ENCODE data around the gene FGG. TPM values are rescaled to one million over a fixed set of nuclear protein-coding genes. Genes with fewer than 3 reads are reported as not detected.

The FGG gene
- total and polyA plus RNA-seq, 7 donors = 0.04 to 0.84 (median 0.75) TPM; not detected in 4

DNA sequence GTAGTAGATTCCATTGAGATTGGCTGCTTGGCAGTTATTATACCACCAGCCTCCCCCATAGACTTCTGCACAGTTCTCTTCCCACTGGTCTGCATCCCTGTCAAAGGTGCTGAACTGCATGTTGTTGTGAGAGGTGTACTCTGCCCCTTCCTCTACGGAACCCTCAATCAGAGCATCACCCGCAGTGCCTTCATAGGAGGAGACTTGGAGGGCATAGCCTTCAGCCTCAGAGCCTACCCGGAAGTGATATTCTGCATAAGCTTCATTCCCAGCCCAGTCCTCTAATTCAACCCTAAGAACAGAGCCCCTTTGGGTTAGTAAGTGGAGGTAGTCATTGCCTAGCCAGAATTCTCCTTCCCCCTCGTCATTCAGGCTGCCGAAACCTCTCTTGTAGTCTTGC, 28.2 kb downstream of the FGG start:
- Histone ChIP-seq H3K27ac (no peak overlapping the region), H3K36me3 (ENCODE audit: insufficient read depth in 1 of 2, low read depth in 1 of 2) (no peaks in the 10 kb centered on the region), H3K4me3 (no peak overlapping the region), H3K9me3 (no peaks in the 10 kb centered on the region), H3K4me1 (no peaks in the 10 kb centered on the region), H3K27me3 (ENCODE audit: insufficient read depth in 3 of 3, low read length in 2 of 3) (no peaks in the 10 kb centered on the region)
- DNase-seq (no peak), ATAC-seq (no peak)
- intact Hi-C loops (cut with DNase I) = no loop called here
- TF ChIP-seq CTCF (IDR thresholded peaks at IDR 0.05) = no peak
- WGBS, 3 donors = 84 to 90% (median 84%) methylated on average over 5 of the region's 5 CpGs

DNA sequence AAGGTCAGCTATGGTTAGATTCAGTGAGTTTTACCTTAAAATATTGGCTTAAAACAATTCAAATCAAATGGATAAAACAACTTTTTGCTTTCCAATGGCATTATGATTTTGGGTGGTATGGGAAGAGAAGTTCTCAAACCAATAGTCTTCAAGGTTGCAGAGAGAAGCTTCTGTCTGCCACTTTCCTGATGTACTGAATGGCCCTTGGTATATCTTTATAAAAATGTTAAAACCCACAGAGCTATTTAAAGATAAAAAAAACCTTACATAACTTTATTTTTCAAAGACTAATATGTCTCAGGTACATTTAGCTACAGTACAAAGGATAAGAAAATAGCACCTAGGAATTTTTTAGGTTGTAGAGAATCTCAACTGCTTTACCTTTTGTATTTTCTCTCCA, 28.8 kb downstream of the FGG start:
- TF ChIP-seq CTCF (IDR thresholded peaks at IDR 0.05) = no peak
- intact Hi-C loops (cut with DNase I) = no loop called here
- no peak overlapping the region for H3K4me3 ChIP-seq
- ATAC-seq (no peak), DNase-seq (no peak)
- H3K36me3 ChIP-seq (ENCODE audit: insufficient read depth in 1 of 2, low read depth in 1 of 2) = no peaks in the 10 kb centered on the region
- H3K27me3 ChIP-seq (ENCODE audit: insufficient read depth in 3 of 3, low read length in 2 of 3) = no peaks in the 10 kb centered on the region
- no peaks in the 10 kb centered on the region for H3K4me1 ChIP-seq
- no peaks in the 10 kb centered on the region for H3K9me3 ChIP-seq
- no peak overlapping the region for H3K27ac ChIP-seq

DNA sequence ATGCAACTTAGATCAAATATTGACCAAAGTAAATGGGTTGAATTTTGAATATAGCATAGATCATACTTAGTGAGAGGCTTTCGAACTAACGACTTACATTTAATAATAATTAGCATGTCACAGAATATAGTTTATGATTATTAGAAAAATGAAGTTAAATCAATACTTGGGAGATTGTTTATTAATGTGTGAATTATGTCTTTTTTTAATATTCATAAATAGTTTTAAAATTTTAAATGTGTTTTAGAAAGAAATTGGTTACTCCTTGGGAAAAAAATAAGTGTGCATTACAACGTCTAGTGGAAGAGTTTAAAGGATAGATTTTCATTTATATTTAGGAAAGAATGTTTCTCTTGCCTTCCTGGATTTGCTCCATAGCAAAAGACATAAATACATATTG, 29.2 kb downstream of the FGG start:
- Histone ChIP-seq H3K4me1 (no peaks in the 10 kb centered on the region), H3K36me3 (ENCODE audit: insufficient read depth in 1 of 2, low read depth in 1 of 2) (no peaks in the 10 kb centered on the region), H3K4me3 (no peak overlapping the region), H3K27me3 (ENCODE audit: insufficient read depth in 3 of 3, low read length in 2 of 3) (no peaks in the 10 kb centered on the region), H3K9me3 (no peaks in the 10 kb centered on the region), H3K27ac (no peak overlapping the region)
- WGBS, 3 donors = 82 to 86% (median 84%) methylated on average over 3 of the region's 3 CpGs
- TF ChIP-seq CTCF (IDR thresholded peaks at IDR 0.05) = no peak
- DNase-seq = no peak
- no peak for ATAC-seq
- intact Hi-C loops (cut with DNase I) = no loop called here

- intact Hi-C loops (cut with DNase I) = no loop called here
- WGBS, 3 donors = 37 to 86% (median 50%) methylated on average over 2 of the region's 2 CpGs
Observed at GRCh38 chr4:154582723-154583122, 29.7 kb downstream of the FGG start.

More at GRCh38 chr4:154582723-154583122, 29.7 kb downstream of the FGG start:
- no peak for DNase-seq
- Histone ChIP-seq H3K4me1 (no peaks in the 10 kb centered on the region), H3K4me3 (no peak overlapping the region), H3K27me3 (ENCODE audit: insufficient read depth in 3 of 3, low read length in 2 of 3) (peaks cover 0 to 2% (median 0%) of the 10 kb centered on the region in 3 donors), H3K36me3 (ENCODE audit: insufficient read depth in 1 of 2, low read depth in 1 of 2) (no peaks in the 10 kb centered on the region), H3K9me3 (no peaks in the 10 kb centered on the region), H3K27ac (no peak overlapping the region)
- no peak for TF ChIP-seq CTCF (IDR thresholded peaks at IDR 0.05)
- no peak for ATAC-seq
